Measurements from ENCODE around the gene TSPAN18.

GRCh38 chr11:44923115-44923514, 196.4 kb downstream of the TSPAN18 start:
- no peak for TF ChIP-seq CTCF (IDR thresholded peaks at IDR 0.05)
- TF ChIP-seq POLR2A (IDR thresholded peaks at IDR 0.05): no peak

All from gastroesophageal sphincter (tissue), 3 donors.